Hepatocyte (in vitro differentiated cells): ENCODE measurements around the gene HRK. TPM values are rescaled to one million over a fixed set of nuclear protein-coding genes. Genes with fewer than 3 reads are reported as not detected.
A peak's percentile ranks its signal among the peaks of the same experiment; 100 is the strongest.

Experiments used
- DNase-seq: peaks from one replicate; pipeline ENCODE4 v3.0.0-alpha.2; 2016; ENCODE audit warnings: low spot score
- H2AFZ ChIP-seq: fragments of 200-600 bp; sonication (generic); 2 replicates; pipeline ENCODE4 v1.6.0; 2016; ENCODE audit warnings: antibody characterized with exemption, mild to moderate bottlenecking
- H3K27ac ChIP-seq: fragments of 200-600 bp; sonication (generic); 2 replicates; pipeline ENCODE4 v1.5.1; 2016; ENCODE audit warnings: mild to moderate bottlenecking
- H3K27me3 ChIP-seq: fragments of 200-600 bp; sonication (generic); 2 replicates; pipeline ENCODE4 v1.6.1; 2016
- H3K36me3 ChIP-seq: fragments of 200-600 bp; sonication (generic); replicated peaks from 2 replicates; pipeline ENCODE4 v1.5.1; 2016; ENCODE audit warnings: low read depth; ENCODE audit not compliant: insufficient read depth
- H3K4me1 ChIP-seq: fragments of 200-600 bp; sonication (generic); 2 replicates; pipeline ENCODE4 v1.5.1; 2016; ENCODE audit warnings: mild to moderate bottlenecking, moderate library complexity; ENCODE audit not compliant: insufficient read depth
- H3K4me2 ChIP-seq: fragments of 200-600 bp; sonication (generic); 2 replicates; pipeline ENCODE4 v1.6.0; 2016
- H3K4me3 ChIP-seq: fragments of 200-600 bp; sonication (generic); 2 replicates; pipeline ENCODE4 v1.5.1; 2016; ENCODE audit warnings: mild to moderate bottlenecking
- H3K79me2 ChIP-seq: fragments of 200-600 bp; sonication (generic); 2 replicates; pipeline ENCODE4 v1.6.0; 2017; ENCODE audit warnings: mild to moderate bottlenecking
- H3K9me2 ChIP-seq: fragments of 200-600 bp; sonication (generic); replicated peaks from 2 replicates; pipeline ENCODE4 v1.6.0; 2017; ENCODE audit warnings: mild to moderate bottlenecking; ENCODE audit not compliant: insufficient read depth
- H3K9me3 ChIP-seq: fragments of 200-600 bp; sonication (generic); 2 replicates; pipeline ENCODE4 v1.5.1; 2016; ENCODE audit warnings: low read depth, mild to moderate bottlenecking
- H4K20me1 ChIP-seq: fragments of 200-600 bp; sonication (generic); 2 replicates; pipeline ENCODE4 v1.6.0; 2016; ENCODE audit warnings: mild to moderate bottlenecking; ENCODE audit not compliant: insufficient read depth, poor library complexity, severe bottlenecking
- EZH2 ChIP-seq: fragments of 200-600 bp; sonication (generic); IDR thresholded peaks from 2 replicates; pipeline ENCODE4 v1.6.1; 2016; ENCODE audit warnings: antibody characterized with exemption, mild to moderate bottlenecking, borderline replicate concordance
- EZH2phosphoT487 ChIP-seq: fragments of 200-600 bp; sonication (generic); IDR thresholded peaks from one replicate; pipeline ENCODE4 v1.6.1; 2018; ENCODE audit warnings: antibody characterized with exemption, mild to moderate bottlenecking, low read depth, moderate library complexity; ENCODE audit not compliant: unreplicated experiment, severe bottlenecking
- WGBS: methylation state at CpG from one replicate; pipeline ENCODE4 v1.1.6; 2016; ENCODE audit warnings: low lambda C conversion rate; ENCODE audit errors: missing lambda C conversion rate; 5-methylcytosine and 5-hydroxymethylcytosine counted together
- polyA plus RNA-seq: library from polyadenylated mRNA; unstranded; fragments of >200 nt; fragmentation: Nextera tagmentation; extraction: Ambion mirVana; gene quantifications from 2 replicates; pipeline ENCODE4 v1.2.1, GENCODE V29; 2016
- total RNA-seq: library from RNA; depleted of rRNA; stranded (reverse); fragments of >200 nt; gene quantifications from 2 replicates; pipeline ENCODE4 v1.2.3, GENCODE V29; 2014
- TF ChIP-seq, protein P1 (sequence below): fragments of 200-600 bp; sonication (generic); IDR thresholded peaks from 2 replicates; pipeline ENCODE4 v1.5.1; 2016; ENCODE audit warnings: antibody characterized with exemption, mild to moderate bottlenecking; ENCODE audit not compliant: poor library complexity

Gene HRK
- total and polyA plus RNA-seq, 2 experiments from 2014 or later: 0.18 TPM; not detected in 1

DNA sequence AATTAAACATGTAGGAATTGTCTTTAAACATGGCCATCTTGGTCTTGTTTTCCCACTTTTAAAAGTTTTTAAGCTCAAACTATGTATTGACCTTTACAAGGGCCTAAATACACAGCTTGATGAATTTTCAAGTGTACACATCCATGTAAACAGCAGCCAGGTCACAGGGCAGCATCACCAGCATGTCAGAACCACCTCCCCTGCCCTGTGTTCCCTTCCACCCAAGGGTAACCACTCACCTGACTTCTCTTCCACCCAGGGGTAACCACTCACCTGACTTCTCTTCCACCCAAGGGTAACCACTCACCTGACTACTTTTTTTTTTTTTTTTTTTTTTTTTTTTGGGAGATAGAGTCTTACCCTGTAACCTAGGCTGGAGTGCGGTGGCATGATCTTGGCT is 34.1 kb upstream of the HRK start:
- Histone ChIP-seq H3K4me2 (no peak overlapping the region), H3K9me2 (no peaks in the 10 kb centered on the region), H3K36me3 (no peaks in the 10 kb centered on the region), H2AFZ (no peak overlapping the region), H3K27ac (peak overlapping the region; percentile 50), H3K27me3 (no peaks in the 10 kb centered on the region), H3K9me3 (no peaks in the 10 kb centered on the region), H4K20me1 (peaks cover 12% of the 10 kb centered on the region), H3K4me3 (no peak overlapping the region), H3K4me1 (peaks cover 34% of the 10 kb centered on the region), H3K79me2 (peaks cover 68% of the 10 kb centered on the region)
- TF ChIP-seq EZH2phosphoT487: no peak
- TF ChIP-seq, protein P1, sequence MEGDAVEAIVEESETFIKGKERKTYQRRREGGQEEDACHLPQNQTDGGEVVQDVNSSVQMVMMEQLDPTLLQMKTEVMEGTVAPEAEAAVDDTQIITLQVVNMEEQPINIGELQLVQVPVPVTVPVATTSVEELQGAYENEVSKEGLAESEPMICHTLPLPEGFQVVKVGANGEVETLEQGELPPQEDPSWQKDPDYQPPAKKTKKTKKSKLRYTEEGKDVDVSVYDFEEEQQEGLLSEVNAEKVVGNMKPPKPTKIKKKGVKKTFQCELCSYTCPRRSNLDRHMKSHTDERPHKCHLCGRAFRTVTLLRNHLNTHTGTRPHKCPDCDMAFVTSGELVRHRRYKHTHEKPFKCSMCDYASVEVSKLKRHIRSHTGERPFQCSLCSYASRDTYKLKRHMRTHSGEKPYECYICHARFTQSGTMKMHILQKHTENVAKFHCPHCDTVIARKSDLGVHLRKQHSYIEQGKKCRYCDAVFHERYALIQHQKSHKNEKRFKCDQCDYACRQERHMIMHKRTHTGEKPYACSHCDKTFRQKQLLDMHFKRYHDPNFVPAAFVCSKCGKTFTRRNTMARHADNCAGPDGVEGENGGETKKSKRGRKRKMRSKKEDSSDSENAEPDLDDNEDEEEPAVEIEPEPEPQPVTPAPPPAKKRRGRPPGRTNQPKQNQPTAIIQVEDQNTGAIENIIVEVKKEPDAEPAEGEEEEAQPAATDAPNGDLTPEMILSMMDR: no peak
- no peak for TF ChIP-seq EZH2
- 100% methylated on average over 1 of the region's 1 CpG for WGBS
- no peak for DNase-seq

DNA sequence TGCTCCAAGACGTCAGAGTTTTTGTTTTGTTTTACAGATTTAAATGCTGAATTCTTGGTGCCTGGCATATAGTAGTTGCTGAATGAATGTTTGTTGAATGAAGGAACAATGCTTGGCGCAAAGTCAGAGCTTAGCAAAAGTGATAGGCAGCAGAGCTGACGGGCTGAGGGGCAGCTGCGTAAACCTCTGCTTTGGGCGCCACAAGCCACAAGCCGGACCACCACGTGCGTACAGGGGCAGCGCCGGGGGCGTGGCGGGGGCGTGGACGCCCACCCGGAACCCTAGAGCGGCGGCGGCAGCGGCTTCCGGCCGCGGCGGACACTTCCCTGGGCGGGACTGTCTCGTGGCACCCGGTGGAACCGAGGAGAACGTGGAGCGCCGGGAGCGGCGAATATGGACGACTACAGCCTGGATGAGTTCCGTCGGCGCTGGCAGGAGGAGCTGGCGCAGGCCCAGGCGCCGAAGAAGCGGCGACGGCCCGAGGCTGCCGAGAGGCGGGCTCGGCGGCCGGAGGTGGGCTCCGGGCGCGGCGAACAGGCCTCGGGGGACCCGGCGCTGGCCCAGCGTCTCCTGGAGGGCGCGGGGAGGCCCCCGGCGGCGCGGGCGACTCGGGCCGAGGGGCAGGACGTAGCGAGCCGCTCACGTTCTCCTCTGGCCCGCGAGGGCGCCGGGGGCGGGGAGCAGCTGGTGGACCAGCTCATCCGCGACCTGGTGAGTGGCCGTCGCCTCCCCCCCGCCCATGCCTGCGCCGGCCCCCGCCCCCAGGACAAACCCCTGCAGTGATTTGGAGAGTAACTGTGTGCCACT is 29.6 kb upstream of the HRK start, which contains the start of gene FBXW8:
TSS of gene FBXW8 (plus strand) at position 306 of the 807 bp plus-strand sequence. CDS start at position 394, 88 bp downstream.
- peak within 1 kb of the TSS; percentile 54 for H3K4me3 ChIP-seq
- peak within 1 kb of the TSS; percentile 77 for H3K4me2 ChIP-seq
- H3K9me2 ChIP-seq: no peaks in the 10 kb centered on the region
- H2AFZ ChIP-seq: peak within 1 kb of the TSS; percentile 82
- peaks cover 12% of the 10 kb centered on the region for H3K4me1 ChIP-seq
- H3K36me3 ChIP-seq: no peaks in the 10 kb centered on the region
- H3K9me3 ChIP-seq: no peaks in the 10 kb centered on the region
- peaks cover 45% of the 10 kb centered on the region for H3K79me2 ChIP-seq
- 1% methylated on average over 19 of the region's 82 CpGs for WGBS
- H3K27me3 ChIP-seq: no peaks in the 10 kb centered on the region
- peak; percentile 85 for DNase-seq
- peaks cover 3% of the 10 kb centered on the region for H4K20me1 ChIP-seq
- no peak for TF ChIP-seq EZH2phosphoT487
- no peak for TF ChIP-seq EZH2
- TF ChIP-seq, protein P1: no peak
- H3K27ac ChIP-seq: peak within 1 kb of the TSS; percentile 91

DNA sequence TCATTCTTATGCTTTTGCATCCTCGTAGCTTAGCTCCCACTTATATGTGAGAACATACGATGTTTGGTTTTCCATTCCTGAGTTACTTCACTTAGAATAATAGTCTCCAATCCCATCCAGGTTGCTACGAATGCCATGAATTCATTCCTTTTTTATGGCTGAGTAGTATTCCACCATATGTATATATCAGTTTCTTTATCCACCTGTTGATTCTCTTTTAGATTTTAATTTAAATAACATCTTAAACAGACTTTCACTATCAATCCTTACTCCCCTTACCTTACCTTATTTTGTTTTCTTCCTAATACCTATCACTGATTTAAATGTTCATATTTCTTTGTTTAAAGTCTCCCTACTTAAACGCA is 29.0 kb upstream of the HRK start:
- Histone ChIP-seq H2AFZ (peak overlapping the region; percentile 82), H3K4me3 (peak overlapping the region; percentile 54), H3K9me2 (no peaks in the 10 kb centered on the region), H4K20me1 (peaks cover 3% of the 10 kb centered on the region), H3K9me3 (no peaks in the 10 kb centered on the region), H3K36me3 (no peaks in the 10 kb centered on the region), H3K4me2 (peak overlapping the region; percentile 77), H3K27ac (peak overlapping the region; percentile 91), H3K79me2 (peaks cover 43% of the 10 kb centered on the region), H3K4me1 (peaks cover 6% of the 10 kb centered on the region), H3K27me3 (no peaks in the 10 kb centered on the region)
- 72% methylated on average over 4 of the region's 4 CpGs for WGBS
- TF ChIP-seq, protein P1: no peak
- TF ChIP-seq EZH2phosphoT487 (no peak), EZH2 (no peak)
- DNase-seq: no peak
